Mucosa of descending colon (tissue), 3 donors: ENCODE measurements around the gene PIM3. TPM values are rescaled to one million over a fixed set of nuclear protein-coding genes. Genes with fewer than 3 reads are reported as not detected.
A peak's percentile ranks its signal among the peaks of the same experiment; 100 is the strongest.

Experiments used
- ATAC-seq: fragments of 200-7000 bp; cut with Tn5 transposase; one replicate; pipeline ENCODE4 v1.9.1; 2020; ENCODE audit warnings: mild to moderate bottlenecking, moderate library complexity
- DNase-seq, 3 donors: peaks; one replicate each; pipeline ENCODE4 v3.0.0-alpha.2; 2020
- H3K36me3 ChIP-seq: fragments of 200-600 bp; one replicate; pipeline ENCODE4 v1.8.0; 2021; ENCODE audit warnings: low read depth, mild to moderate bottlenecking
- H3K4me1 ChIP-seq: fragments of 200-600 bp; one replicate; pipeline ENCODE4 v1.8.0; 2021; ENCODE audit warnings: low read depth, mild to moderate bottlenecking
- H3K4me3 ChIP-seq: fragments of 200-600 bp; one replicate; pipeline ENCODE4 v1.8.0; 2021; ENCODE audit warnings: mild to moderate bottlenecking
- H3K9me3 ChIP-seq: fragments of 200-600 bp; one replicate; pipeline ENCODE4 v1.8.0; 2021; ENCODE audit warnings: mild to moderate bottlenecking
- CTCF ChIP-seq: fragments of 200-600 bp; IDR thresholded peaks from one replicate; pipeline ENCODE4 v1.8.0; 2022; ENCODE audit warnings: antibody characterized with exemption, mild to moderate bottlenecking
- intact Hi-C, 2 donors: fragments of 100-400 bp; cut with DNase I in 1 of 2; cut with micrococcal nuclease in 1 of 2; formaldehyde crosslinking; loops; one replicate each; pipeline versions ENCODE4 v1.11.0 to v1.11.1; 2022; cut with DNase I, micrococcal nuclease
- total RNA-seq, 3 donors: library from RNA; stranded (reverse); fragmentation: NEBNext Ultra II Directional in 2 of 3; extraction: Animal tissue kit (Norgen Biotek cat#: 25700) in 2 of 3; gene quantifications; one replicate each; pipeline versions ENCODE4 v1.2.1 to v1.2.4, GENCODE V29; 2021 to 2023
- donor health status: DM: no; HTN: no; CAD: no; lungs with moderate emphysema.
- donor health status: DM: no; HTN: no; CAD: no.
- donor health status: DM: no; HTN: yes; CAD: no.

The PIM3 gene
- total RNA-seq, 3 donors from 2014 or later, result 56.4 to 106 (median 58.7) TPM

- intact Hi-C loops, result loop anchor here in 1 of 2 donors (5.0 to 10.0 kb wide), 2 partner anchors 103 to 155 kb away; no protein-coding TSS in a partner anchor
- peak; percentile 77 for ATAC-seq
- Histone ChIP-seq H3K4me3 (no peak overlapping the region), H3K9me3 (no peaks in the 10 kb centered on the region), H3K4me1 (peaks cover 28% of the 10 kb centered on the region), H3K36me3 (no peaks in the 10 kb centered on the region)
- peak; percentile 71 to 82 (median 82) for DNase-seq
- peak; percentile 90 for TF ChIP-seq CTCF
Measured at GRCh38 chr22:49929211-49929979, 31.2 kb upstream of the PIM3 start.

- TF ChIP-seq CTCF, result no peak
- H3K36me3 ChIP-seq, result no peaks in the 10 kb centered on the region
- ATAC-seq (no peak), DNase-seq (peak in 2 of 3 donors; percentile 42 to 79)
- intact Hi-C loops, result loop anchor here (2.0 to 10.0 kb wide), 3 partner anchors 101 to 155 kb away; no protein-coding TSS in a partner anchor
- no peaks in the 10 kb centered on the region for H3K9me3 ChIP-seq
- H3K4me1 ChIP-seq, result peaks cover 35% of the 10 kb centered on the region
- no peak overlapping the region for H3K4me3 ChIP-seq
Measured at GRCh38 chr22:49929994-49930575, 30.5 kb upstream of the PIM3 start.

GRCh38 chr22:49930596-49931412 is 29.8 kb upstream of the PIM3 start:
- no peak overlapping the region for H3K4me3 ChIP-seq
- peaks cover 35% of the 10 kb centered on the region for H3K4me1 ChIP-seq
- intact Hi-C loops, result loop anchor here in 1 of 2 donors (2.0 kb wide), 1 partner anchor 100 kb away; no protein-coding TSS in a partner anchor
- ATAC-seq (peak; percentile 65), DNase-seq (peak in 2 of 3 donors; percentile 74 to 89)
- no peaks in the 10 kb centered on the region for H3K36me3 ChIP-seq
- TF ChIP-seq CTCF, result peak; percentile 27
- no peaks in the 10 kb centered on the region for H3K9me3 ChIP-seq

- no peak for TF ChIP-seq CTCF
- no peak overlapping the region for H3K4me3 ChIP-seq
- ATAC-seq, result no peak
- intact Hi-C loops, result no loop called here
- peaks cover 45% of the 10 kb centered on the region for H3K4me1 ChIP-seq
- H3K36me3 ChIP-seq, result no peaks in the 10 kb centered on the region
- H3K9me3 ChIP-seq, result no peaks in the 10 kb centered on the region
- DNase-seq, result peak; percentile 34 to 68 (median 49)
Measured at GRCh38 chr22:49933236-49934159, 27.1 kb upstream of the PIM3 start.
